Measurements from ENCODE around the gene GATC. TPM values are rescaled to one million over a fixed set of nuclear protein-coding genes. Genes with fewer than 3 reads are reported as not detected.
"Not testable (repeated sequence)": the region's sequence is repeated elsewhere in the genome, so short reads cannot be mapped to it uniquely, and the experiment has no call there.

GATC gene
- total RNA-seq, 1 donor from 2014 or later: 16.9 TPM

GRCh38 chr12:120432772-120433525 lies 13.3 kb upstream of the GATC start:
- no peak for DNase-seq (ENCODE audit: extremely low read depth, low read depth, low spot score)

- DNase-seq (ENCODE audit: extremely low read depth, low read depth, low spot score): peak; percentile 60
Observed at GRCh38 chr12:120437735-120438494, 8.3 kb upstream of the GATC start, which contains the start of gene COX6A1. Gene COX6A1, plus strand, starts transcription at chr12:120438113. Its CDS starts 14 bp downstream, at chr12:120438127.

GRCh38 chr12:120438495-120439198 lies 7.6 kb upstream of the GATC start:
- DNase-seq (ENCODE audit: extremely low read depth, low read depth, low spot score): no peak

GRCh38 chr12:120439646-120440247 lies 6.5 kb upstream of the GATC start:
- DNase-seq (ENCODE audit: extremely low read depth, low read depth, low spot score): no peak

GRCh38 chr12:120444676-120445075 lies 1.6 kb upstream of the GATC start:
- no peak for DNase-seq (ENCODE audit: extremely low read depth, low read depth, low spot score)

GRCh38 chr12:120446844-120447178 lies 567 bp downstream of the GATC start:
- not testable (repeated sequence) for DNase-seq (ENCODE audit: extremely low read depth, low read depth, low spot score)

GRCh38 chr12:120447992-120448391 lies 1.7 kb downstream of the GATC start:
- no peak for DNase-seq (ENCODE audit: extremely low read depth, low read depth, low spot score)

GRCh38 chr12:120452524-120452923 lies 6.3 kb downstream of the GATC start:
- DNase-seq (ENCODE audit: extremely low read depth, low read depth, low spot score): not testable (repeated sequence)

GRCh38 chr12:120453060-120453750 lies 7.0 kb downstream of the GATC start:
- DNase-seq (ENCODE audit: extremely low read depth, low read depth, low spot score): no peak

GRCh38 chr12:120453977-120454376 lies 7.7 kb downstream of the GATC start:
- no peak for DNase-seq (ENCODE audit: extremely low read depth, low read depth, low spot score)

- DNase-seq (ENCODE audit: extremely low read depth, low read depth, low spot score): no peak
Observed at GRCh38 chr12:120455302-120455701, 9.1 kb downstream of the GATC start.

- no peak for DNase-seq (ENCODE audit: extremely low read depth, low read depth, low spot score)
Observed at GRCh38 chr12:120457133-120457532, 10.9 kb downstream of the GATC start.

- DNase-seq (ENCODE audit: extremely low read depth, low read depth, low spot score): no peak
Observed at GRCh38 chr12:120460157-120460556, 13.9 kb downstream of the GATC start.

- no peak for DNase-seq (ENCODE audit: extremely low read depth, low read depth, low spot score)
Observed at GRCh38 chr12:120462099-120462640, 15.9 kb downstream of the GATC start.

GRCh38 chr12:120463712-120464111 lies 17.5 kb downstream of the GATC start:
- no peak for DNase-seq (ENCODE audit: extremely low read depth, low read depth, low spot score)

- DNase-seq (ENCODE audit: extremely low read depth, low read depth, low spot score): no peak
Observed at GRCh38 chr12:120465756-120466155, 19.5 kb downstream of the GATC start.

GRCh38 chr12:120466560-120467315 lies 20.5 kb downstream of the GATC start:
- no peak for DNase-seq (ENCODE audit: extremely low read depth, low read depth, low spot score)

GRCh38 chr12:120467439-120467838 lies 21.2 kb downstream of the GATC start:
- no peak for DNase-seq (ENCODE audit: extremely low read depth, low read depth, low spot score)

GRCh38 chr12:120468325-120468820 lies 22.1 kb downstream of the GATC start:
- no peak for DNase-seq (ENCODE audit: extremely low read depth, low read depth, low spot score)
